ENCODE data around the gene KRT6A. TPM values are rescaled to one million over a fixed set of nuclear protein-coding genes. Genes with fewer than 3 reads are reported as not detected.

The KRT6A gene
- polyA plus RNA-seq, 3 donors = not detected

- no peak overlapping the region for H2AFZ ChIP-seq (ENCODE audit: insufficient read depth, low read depth, low read length, poor library complexity, severe bottlenecking)
- no peak overlapping the region for H3K4me2 ChIP-seq (replicated peaks; ENCODE audit: extremely low read depth, low read length, poor library complexity, severe bottlenecking)
Measured at GRCh38 chr12:52496054-52496453, 3.0 kb upstream of the KRT6A start.

GRCh38 chr12:52495389-52495788 lies 2.3 kb upstream of the KRT6A start:
- Mint-ChIP-seq H3K27me3 (ENCODE audit: low read depth in 3 of 3) (peaks cover 8 to 18% (median 15%) of the 10 kb centered on the region in 3 donors), H3K4me1 (peaks cover 20% of the 10 kb centered on the region), H3K4me3 (peak overlapping the region in 1 of 2 donors; percentile 19), H3K36me3 (no peaks in the 10 kb centered on the region), H3K9me3 (peaks cover 0 to 1% (median 0%) of the 10 kb centered on the region in 7 donors), H3K27ac (no peak overlapping the region)
- 33% methylated on average over 3 of the region's 3 CpGs for WGBS (ENCODE audit: insufficient coverage)
- peaks cover 9 to 18% of the 10 kb centered on the region in 2 donors for H3K4me1 ChIP-seq (ENCODE audit: control insufficient read depth in 1 of 2, insufficient read depth in 2 of 2, low read length in 2 of 2)
- H3K27ac ChIP-seq (ENCODE audit: low read depth in 1 of 2, low read length in 2 of 2) = no peak overlapping the region
- TF ChIP-seq CTCF (IDR thresholded peaks at IDR 0.05) = no peak
- peak overlapping the region; percentile 21 for H3K9ac ChIP-seq (ENCODE audit: insufficient read depth, low read length, poor library complexity, severe bottlenecking)
- H3K79me2 ChIP-seq (ENCODE audit: insufficient read depth, low read length) = no peaks in the 10 kb centered on the region
- no peaks in the 10 kb centered on the region for H3K9me3 ChIP-seq (replicated peaks in 1 of 2; ENCODE audit: control insufficient read depth in 1 of 2, insufficient read depth in 1 of 2, low read length in 2 of 2)
- H2AFZ ChIP-seq (ENCODE audit: insufficient read depth, low read depth, low read length, poor library complexity, severe bottlenecking) = peak overlapping the region; percentile 41
- H3K4me3 ChIP-seq (replicated peaks in 1 of 3; ENCODE audit: low read depth in 2 of 3, low read length in 3 of 3) = no peak overlapping the region
- no peaks in the 10 kb centered on the region for H3K36me3 ChIP-seq (replicated peaks in 1 of 2; ENCODE audit: control insufficient read depth in 1 of 2, insufficient read depth in 2 of 2, low read length in 2 of 2)
- no peaks in the 10 kb centered on the region for H3K27me3 ChIP-seq (ENCODE audit: control insufficient read depth in 2 of 2, insufficient read depth in 2 of 2, low read length in 2 of 2)
- intact Hi-C loops (cut with micrococcal nuclease) = no loop called here
- no peak for DNase-seq
- peak overlapping the region; percentile 5 for H3K4me2 ChIP-seq (replicated peaks; ENCODE audit: extremely low read depth, low read length, poor library complexity, severe bottlenecking)
- no peaks in the 10 kb centered on the region for H4K20me1 ChIP-seq (ENCODE audit: insufficient read depth, low read length)

More at GRCh38 chr12:52496054-52496453, 3.0 kb upstream of the KRT6A start:
- H3K27ac Mint-ChIP-seq = no peak overlapping the region
- H3K27me3 ChIP-seq (ENCODE audit: control insufficient read depth in 2 of 2, insufficient read depth in 2 of 2, low read length in 2 of 2) = no peaks in the 10 kb centered on the region
- H3K4me3 ChIP-seq (replicated peaks in 1 of 3; ENCODE audit: low read depth in 2 of 3, low read length in 3 of 3) = no peak overlapping the region
- H3K27me3 Mint-ChIP-seq (ENCODE audit: low read depth in 3 of 3) = peaks cover 5 to 16% (median 13%) of the 10 kb centered on the region in 3 donors
- DNase-seq = no peak
- no peaks in the 10 kb centered on the region for H3K9me3 ChIP-seq (replicated peaks in 1 of 2; ENCODE audit: control insufficient read depth in 1 of 2, insufficient read depth in 1 of 2, low read length in 2 of 2)
- H4K20me1 ChIP-seq (ENCODE audit: insufficient read depth, low read length) = no peaks in the 10 kb centered on the region
- intact Hi-C loops (cut with micrococcal nuclease) = no loop called here
- peaks cover 9 to 18% of the 10 kb centered on the region in 2 donors for H3K4me1 ChIP-seq (ENCODE audit: control insufficient read depth in 1 of 2, insufficient read depth in 2 of 2, low read length in 2 of 2)
- H3K9ac ChIP-seq (ENCODE audit: insufficient read depth, low read length, poor library complexity, severe bottlenecking) = no peak overlapping the region
- H3K9me3 Mint-ChIP-seq = peaks cover 0 to 5% (median 0%) of the 10 kb centered on the region in 7 donors
- no peak overlapping the region for H3K27ac ChIP-seq (ENCODE audit: low read depth in 1 of 2, low read length in 2 of 2)
- H3K36me3 ChIP-seq (replicated peaks in 1 of 2; ENCODE audit: control insufficient read depth in 1 of 2, insufficient read depth in 2 of 2, low read length in 2 of 2) = no peaks in the 10 kb centered on the region
- no peaks in the 10 kb centered on the region for H3K36me3 Mint-ChIP-seq
- no CpG with 5 or more reads among the region's 2 CpGs for WGBS (ENCODE audit: insufficient coverage)
- peaks cover 20% of the 10 kb centered on the region for H3K4me1 Mint-ChIP-seq
- no peaks in the 10 kb centered on the region for H3K79me2 ChIP-seq (ENCODE audit: insufficient read depth, low read length)
- H3K4me3 Mint-ChIP-seq = no peak overlapping the region
- no peak for TF ChIP-seq CTCF (IDR thresholded peaks at IDR 0.05)
